Stimulated activated CD8-positive, alpha-beta memory T cell treated with anti-CD3 and anti-CD28 coated beads, Interleukin-7, amount 100 ng/mL, for 24 hours (primary cell): ENCODE data around the gene C16orf89.
"Not testable (repeated sequence)": the region's sequence is repeated elsewhere in the genome, so short reads cannot be mapped to it uniquely, and the experiment has no call there.

Experiments
- DNase-seq: peaks from one replicate; pipeline ENCODE4 v3.0.0-alpha.2; 2020; ENCODE audit warnings: low read depth

Gene C16orf89

DNA sequence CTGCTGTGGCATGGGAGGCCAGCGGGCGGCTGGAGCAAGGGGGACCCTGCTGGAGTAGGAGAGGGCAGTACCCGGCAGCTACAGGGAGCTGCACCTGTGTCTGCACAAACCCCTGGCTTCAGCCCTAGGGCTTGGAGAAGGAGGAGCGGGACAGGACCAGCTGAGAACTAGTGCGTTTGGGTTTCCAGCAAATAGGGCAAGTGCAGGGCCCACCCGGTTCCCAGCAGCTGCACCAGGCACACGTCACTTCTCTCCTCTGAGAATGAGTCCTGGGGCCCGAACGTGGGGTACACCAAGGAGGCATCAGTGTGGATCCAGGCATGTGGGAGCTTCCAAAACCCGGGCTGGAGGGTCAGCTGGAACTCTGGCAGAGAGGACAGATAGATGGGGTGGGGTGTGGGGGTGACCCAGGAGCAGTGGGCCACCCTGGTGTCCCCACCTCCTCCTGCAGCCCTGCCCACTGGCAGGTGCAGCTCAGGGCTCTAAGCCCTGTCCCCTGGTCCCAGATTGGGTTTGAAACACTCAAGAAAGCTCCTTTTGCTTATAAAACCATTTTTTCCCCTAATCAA is 5.6 kb downstream of the C16orf89 start:
- no peak for DNase-seq

DNA sequence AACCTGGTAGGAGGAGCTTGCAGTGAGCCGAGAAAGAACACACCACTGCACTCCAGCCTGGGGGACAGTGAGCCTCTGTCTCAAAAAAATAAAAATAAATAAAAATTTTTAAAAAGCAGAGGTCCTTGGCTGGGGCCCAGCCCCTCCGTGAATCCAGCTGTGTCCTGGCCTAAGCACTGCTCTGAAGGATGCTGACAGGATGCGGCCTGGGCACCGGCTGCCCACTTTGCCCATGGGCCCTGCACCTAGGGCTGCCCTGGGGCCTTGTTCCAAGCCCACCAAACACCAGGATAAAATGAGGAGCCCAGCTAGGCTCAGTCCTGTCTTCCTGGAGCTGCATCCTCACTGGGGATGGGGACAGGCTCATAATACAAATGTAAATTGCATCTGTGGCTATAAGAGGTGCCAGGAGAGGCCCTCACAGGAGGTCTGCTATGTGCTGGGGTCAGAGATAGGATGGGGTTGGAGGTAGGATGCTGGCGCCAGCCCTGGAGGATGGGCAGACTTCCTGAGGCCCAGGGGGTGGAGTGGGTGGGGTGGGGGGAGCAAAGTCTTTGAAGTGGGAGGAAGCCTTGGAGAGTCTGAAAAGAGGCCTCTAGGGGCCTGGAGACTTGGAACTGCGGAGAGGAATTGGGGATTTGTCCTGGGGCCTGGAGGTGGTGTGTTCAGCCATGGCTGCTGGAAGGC is 6.2 kb downstream of the C16orf89 start:
- no peak for DNase-seq

DNA sequence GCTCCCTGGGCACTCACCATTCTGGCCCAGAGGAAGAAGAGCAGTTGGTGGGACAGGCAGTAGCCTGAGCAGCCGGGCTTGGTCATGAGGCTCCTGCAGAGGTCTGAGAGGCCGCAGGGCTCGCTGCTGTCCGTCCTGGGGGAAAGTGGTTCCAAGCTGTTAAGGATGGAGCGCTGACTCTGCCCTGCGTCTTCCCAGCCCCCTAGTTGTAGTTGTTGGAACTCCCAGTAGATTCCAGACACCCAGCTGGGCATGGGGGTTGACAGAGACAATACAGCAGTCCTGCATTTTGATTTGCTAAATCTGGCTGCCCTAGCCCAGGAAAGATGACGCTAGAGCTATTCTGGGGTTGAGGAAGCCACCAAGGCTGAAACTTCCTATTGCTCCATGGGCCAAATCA is 7.3 kb downstream of the C16orf89 start:
- DNase-seq: no peak

DNA sequence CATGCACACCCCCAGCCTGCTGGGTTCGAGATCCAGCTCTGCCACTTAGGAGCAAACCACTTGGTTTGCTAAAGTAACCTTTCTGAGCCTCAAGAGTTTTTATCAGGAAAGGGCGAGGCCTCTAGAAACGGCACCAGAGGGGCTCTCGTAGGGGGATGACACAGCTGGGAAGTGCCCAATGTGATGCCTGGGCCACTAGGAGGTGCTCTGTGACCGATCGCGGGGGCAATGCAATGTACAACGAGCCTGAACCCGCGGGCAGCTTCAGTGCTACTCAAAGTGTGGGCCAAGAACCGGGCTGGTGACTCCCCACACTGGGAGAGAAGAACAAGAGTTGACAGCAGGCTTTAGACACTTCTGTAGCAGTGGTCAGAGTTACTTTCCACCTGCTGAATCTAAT is 9.4 kb downstream of the C16orf89 start:
- DNase-seq: peak; percentile 8

DNA sequence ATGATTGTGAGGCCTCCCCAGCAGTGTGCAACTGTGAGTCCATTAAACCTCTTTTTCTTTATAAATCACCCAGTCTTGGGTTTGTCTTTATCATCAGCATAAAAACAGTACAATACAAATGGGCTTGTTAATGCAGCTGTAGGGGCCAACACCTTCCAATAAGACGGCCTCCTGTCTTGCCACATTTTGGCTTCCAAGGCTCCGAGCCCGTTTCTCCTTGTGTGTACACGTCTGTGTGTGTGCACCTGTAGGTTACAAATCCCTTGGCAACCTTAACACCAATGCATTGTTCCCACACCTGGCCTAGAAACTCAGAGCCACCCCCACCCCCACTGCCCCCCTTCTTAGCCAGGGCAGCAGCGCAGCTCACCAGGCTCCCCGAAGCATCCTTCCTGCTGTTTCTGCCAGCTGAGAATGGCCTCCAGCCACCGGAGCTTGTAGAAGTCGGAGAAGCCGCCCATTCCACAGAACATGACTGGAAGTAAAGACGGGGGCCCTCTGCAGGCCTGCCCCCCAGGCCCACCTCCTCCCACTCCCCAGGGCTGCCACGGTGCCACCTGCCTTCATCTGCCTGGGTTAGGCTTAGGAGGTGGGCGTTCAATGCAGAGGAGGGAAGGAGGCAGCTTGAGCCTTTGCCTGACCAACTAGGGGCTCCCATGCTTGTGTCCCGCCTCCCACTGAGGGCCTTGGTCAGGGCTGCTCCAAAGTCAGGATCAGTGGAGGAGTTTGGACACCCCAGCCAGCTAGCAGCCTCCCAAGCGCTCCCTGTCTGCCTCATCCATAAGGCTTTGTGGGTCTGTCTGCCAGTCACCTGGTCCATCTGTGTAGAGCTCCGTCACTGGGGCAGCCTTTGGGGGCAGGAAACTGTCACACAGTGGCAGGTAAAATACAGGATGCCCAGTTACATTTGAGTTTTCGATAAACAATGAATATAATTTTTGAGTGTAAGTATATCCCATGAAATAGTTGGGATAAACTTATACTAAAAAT is 10.6 kb downstream of the C16orf89 start:
- DNase-seq: no peak

DNA sequence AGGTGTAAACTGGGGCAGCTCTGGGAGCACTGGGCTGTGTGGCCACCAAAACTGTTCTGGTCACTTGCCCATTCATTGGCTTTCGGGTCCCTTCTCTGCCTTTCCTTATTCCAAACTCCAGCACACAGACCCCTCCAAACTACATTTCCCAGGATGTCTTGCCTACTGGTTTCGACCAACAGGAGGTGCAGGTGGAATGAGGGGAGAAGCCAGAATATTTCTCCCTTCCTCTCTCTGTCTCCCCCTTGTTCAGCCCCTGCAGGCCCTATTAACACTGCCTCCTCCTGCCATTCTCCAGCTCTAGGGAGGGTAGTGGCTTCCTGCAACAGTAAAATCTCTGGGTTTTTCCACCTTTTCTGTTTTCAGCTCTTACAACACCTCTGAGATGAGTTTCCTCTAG is 18.8 kb downstream of the C16orf89 start:
- DNase-seq: no peak

DNA sequence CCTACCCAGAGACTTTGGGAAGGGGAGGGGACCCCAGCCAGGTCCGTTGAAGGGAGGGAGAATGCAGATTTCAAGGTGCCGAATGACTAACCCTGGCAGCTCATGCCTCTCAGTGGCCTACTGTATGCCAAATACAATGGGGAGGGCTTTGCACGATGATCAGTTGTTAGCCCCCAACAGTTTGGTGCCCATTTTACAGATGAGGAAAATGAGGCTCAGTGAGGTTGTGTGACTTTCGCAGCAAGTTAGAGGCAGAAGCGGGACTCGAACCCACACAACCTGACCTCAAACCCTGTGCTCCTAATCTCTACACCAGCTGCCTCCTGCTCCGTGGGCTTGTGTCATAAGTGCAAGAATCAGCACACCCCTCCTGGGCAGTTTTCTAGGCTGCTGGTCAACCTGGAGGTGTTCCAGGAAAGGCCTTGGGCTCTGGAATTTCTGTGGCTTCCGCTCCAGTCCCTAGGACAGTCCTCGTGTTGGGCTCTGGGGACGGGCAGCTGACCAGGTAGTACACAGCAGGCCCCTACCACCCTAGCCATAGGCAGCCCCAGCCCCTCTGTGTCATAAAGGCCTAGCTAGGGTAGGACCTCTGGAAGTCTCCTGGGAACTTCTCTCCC is 20.1 kb downstream of the C16orf89 start:
- no peak for DNase-seq

DNA sequence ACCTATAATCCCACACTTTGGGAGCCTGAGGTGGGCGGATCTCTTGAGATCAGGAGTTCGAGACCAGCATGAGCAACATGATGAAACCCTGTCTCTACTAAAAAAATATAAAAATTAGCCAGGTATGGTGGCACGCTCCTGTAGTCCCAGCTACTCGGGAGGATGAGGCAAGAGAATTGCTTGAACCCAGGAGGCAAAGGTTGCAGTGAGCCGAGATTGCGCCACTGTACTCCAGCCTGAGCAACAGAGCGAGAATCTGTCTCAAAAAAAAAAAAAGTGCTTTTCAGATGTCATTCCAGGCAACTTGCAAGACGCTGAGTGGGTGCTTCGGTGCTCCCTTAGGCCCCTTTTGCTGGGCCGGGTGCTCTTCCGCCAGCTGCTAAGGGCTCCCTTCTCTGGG is 21.2 kb downstream of the C16orf89 start:
- DNase-seq: not testable (repeated sequence)

DNA sequence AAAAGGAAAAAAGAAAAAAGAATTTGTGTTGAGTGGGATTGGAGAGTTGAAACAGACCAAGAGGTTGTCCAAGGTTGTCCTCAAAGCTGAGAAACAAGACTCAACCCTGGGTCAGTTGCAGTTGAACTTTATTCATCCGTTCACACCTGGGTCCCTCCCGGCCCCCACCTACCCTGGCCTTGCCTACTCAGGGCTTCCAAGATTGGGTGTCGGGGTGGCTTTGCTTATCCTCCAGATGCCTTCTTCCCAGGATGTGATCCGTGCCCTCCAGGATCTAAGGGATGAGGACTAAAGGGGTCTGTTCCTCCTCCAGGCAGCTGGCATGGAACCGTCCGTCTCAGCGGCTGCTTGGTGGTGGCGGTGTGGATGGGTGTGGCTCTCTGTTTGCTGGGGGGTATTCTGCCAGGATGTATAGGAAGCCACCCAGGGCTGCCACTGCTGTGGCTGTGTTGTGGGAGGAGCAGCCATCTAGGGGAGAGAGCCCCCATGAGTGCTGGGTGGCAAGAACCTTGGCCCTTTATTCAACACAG is 21.7 kb downstream of the C16orf89 start:
- no peak for DNase-seq

DNA sequence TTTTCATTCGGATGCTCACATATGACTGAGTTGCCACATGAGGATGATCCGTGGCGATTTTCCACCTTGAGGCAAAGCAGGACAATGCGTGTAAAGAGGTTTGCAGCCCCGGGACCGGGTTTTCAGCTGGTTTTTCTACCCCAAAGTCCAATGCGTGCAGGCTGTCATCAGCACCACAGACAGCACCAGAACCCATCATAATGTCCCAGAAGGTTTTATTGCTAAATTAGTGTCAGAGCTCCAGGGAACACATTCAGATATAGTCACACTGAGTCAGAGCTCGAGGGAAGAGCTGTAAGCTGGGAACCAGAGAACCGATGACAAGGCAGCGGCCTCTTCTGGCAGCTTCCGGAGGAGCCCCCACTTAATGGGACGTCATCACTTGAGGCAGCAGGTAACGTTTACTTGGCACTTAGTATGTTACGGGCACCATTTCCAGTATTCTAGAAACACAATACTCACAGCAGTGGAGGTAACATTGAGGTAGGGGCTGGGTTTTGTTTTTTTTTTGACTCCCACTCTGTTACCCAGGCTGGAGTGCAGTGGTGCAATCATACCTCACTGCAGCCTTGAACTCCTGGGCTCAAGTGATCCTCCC is 23.1 kb downstream of the C16orf89 start:
- no peak for DNase-seq

DNA sequence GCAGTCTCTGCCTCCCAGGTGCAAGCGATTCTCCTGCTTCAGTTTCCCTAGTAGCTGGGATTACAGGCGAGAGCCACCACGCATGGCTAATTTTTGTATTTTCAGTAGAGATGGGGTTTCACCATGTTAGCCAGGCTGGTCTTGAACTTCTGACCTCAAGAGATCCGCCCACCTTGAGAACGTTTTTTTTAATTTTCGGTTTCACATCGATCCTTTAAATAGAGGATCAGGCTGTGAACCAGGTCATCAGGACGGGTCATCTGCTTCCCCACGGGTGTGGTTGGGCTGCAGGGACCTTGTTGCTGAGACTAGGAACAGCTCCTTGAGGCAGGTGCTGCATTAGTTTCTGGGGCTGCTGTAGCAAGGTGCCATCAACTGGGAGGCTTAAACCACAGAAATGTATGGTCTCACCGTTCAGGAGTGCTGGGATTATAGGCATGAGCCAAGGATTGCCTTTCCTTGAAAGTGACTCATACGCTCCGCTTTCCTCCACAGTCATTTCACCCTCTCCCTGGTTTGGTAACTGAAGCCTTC is 24.1 kb downstream of the C16orf89 start:
- no peak for DNase-seq

DNA sequence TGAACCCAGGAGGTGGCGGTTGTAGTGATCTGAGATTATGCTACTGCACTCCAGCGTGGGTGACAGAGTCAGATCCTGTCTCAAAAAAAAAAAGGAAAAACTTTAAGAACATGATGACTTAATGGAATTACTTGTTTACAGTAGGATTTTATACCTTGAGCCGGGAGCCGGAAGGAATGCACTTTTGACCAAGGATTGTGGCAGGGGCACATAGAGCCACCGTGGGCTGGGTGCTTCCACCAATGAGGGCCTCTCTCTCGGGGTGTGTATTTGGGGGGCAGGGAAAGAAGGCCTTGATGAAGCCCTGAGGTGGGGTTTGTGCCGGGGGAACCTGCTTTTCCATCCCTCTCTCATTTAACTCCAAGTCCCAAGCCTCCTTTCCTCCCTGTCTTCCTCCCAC is 25.3 kb downstream of the C16orf89 start:
- no peak for DNase-seq

DNA sequence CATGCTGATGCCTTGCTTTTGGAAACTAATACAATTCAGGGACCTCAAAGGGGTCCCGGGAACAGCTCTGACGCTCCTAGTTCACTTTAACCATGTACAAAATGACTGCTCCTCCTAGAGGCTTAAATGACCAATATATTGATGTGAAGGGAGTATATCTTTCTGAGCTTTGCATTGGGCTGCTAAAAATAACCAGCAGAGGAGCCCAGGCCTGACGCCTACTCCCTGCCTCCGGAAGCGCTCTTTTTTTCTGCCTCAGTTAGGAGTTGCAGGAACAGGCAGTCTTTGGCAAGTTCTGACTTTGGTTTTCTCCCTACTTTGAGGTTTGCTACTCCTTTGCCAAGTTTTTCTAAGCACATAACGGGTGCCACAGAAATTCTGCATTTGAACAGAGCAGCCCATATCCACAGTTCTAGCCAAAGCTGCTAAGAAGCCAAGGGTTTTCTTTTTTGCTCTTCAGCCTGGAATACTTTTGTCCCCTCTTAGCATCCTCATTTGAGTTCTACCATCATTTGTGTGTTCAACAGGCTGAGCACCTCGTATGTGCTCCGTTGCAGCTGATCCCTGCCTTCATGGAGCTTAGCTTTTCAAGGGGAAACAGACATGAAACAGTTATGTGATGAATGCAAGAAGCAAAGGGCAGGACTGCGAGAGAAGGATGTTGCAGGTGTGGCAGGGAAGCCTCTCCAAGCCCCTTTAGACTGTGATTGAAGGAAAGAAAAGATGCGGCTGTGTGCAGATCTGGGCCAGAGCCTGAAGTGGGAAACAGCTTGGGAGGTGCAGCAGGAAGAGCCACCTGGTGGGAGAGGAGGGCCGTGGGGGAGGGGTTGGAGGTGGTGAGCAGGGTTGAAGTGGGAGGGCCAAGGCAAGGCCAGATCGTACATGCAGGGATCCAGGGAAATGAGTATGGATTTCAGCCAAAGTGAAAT is 29.3 kb downstream of the C16orf89 start:
- no peak for DNase-seq

DNA sequence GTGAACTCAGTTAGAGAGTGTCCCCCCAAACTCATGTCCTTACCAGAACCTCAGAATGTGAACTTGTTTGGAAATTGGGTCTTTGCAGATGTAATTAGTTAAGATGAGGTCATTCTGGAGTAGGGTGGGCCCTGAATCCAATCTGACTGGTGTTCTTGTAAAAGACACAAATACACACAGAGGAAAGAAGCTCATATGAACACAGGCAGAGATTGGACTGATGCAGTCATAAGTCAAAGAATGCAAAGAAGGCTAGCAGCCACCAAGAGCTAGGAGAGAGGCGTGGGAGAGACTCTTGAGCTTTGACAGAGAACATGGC is 29.9 kb downstream of the C16orf89 start:
- no peak for DNase-seq

DNA sequence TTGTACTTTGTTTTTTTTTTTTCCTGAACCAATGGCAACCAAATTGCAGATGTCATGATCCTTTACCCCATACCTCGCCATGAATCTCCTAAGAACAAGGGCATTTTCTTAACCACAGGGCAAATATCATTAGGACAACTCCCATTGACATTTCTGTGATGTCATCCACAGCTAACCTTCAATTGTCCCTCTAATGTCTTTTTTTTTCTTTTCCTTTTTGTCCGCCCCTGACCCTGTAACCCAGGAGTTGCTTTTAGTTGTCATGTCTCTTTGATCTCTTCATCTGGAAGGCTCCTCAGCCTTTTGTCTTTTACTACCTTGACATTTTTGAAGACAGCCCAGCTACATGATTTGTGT is 31.6 kb downstream of the C16orf89 start:
- no peak for DNase-seq

DNA sequence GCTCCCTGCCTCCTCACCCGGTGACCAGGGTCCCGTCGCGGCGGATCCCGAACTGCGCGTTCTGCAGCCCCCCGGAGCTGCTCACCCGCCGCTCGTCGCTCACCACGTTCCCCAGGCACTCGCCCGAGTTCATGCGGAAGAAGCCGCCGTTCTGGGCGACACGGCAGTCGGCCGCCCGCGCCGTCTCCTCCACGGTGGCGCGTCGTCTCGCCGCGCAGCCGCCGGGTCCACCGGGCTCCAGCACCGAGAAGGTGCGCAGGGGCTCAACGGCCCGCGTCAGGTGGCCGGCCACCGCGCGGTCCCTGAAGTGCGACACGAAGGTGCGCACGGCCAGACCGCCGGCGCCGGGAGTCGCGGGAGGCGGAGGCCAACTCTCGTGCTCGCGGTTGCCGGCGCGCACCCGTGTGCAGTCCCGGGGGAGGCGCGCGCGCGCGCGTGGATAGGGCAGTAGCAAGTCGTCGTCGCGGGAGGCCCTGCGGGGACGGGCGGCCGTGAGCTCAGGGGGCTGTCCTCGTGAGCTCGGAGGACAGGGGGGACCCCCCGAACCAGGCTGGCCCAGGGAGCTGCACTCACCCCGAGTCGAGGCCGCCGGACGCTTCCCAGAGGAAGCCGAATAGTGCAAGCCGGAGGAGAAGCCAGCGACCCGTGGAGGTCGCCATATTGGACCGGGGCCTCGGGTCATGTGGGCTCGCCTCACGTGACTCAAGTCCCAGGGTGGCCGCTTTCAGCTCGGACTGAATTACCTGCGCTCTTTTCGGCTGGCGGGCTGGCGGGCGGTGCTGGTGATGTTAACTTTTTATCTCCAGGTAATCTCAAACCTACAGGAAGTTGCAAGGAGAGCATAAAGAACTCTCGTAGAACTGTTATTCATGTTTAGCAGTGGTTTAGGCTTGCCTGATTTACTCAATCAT is 32.2 kb downstream of the C16orf89 start, which contains the start of gene NAGPA:
NAGPA (minus strand) TSS at position 680 of the 911 bp plus-strand sequence; CDS start at position 659, 21 bp downstream.
- DNase-seq: peak; percentile 71

DNA sequence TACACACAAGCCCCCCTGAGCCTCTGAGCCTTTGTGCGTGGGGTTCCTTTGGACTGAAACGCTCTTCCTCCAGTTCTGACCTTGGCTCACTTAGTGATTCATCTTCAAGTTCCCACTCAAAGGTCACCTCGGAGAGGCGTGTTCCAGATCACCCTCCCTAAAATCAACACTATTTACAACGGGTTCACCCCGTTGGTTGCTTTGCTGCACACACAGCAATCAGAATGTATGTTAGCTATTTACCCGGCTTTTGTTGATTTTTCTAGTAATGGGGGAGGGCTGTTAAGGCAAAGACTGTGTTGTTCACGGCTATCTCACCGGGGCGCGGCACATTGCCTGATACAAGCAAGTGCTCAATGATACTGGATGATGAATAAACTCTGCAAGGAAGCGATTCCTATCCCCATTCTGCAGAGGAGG is 33.0 kb downstream of the C16orf89 start:
- DNase-seq: no peak

DNA sequence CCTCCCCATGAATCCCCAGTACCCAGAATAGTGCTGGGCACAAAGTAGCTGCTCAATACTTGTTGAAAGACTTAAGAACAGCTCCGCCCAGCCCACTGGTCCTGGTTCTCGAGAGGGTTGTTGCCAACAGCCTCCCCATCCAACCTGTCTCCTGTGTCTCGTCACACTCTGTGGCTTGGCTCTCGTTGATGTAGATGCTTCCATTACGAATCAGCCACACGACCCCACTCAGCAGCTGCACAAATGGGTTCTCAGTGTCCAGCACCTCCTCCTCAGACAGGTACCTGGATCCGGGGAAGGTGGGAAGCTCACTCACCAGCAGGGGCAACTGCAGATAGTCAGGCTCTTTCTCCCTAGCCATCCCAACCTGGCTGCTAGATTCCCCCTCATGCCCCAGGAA is 34.2 kb downstream of the C16orf89 start:
- no peak for DNase-seq

DNA sequence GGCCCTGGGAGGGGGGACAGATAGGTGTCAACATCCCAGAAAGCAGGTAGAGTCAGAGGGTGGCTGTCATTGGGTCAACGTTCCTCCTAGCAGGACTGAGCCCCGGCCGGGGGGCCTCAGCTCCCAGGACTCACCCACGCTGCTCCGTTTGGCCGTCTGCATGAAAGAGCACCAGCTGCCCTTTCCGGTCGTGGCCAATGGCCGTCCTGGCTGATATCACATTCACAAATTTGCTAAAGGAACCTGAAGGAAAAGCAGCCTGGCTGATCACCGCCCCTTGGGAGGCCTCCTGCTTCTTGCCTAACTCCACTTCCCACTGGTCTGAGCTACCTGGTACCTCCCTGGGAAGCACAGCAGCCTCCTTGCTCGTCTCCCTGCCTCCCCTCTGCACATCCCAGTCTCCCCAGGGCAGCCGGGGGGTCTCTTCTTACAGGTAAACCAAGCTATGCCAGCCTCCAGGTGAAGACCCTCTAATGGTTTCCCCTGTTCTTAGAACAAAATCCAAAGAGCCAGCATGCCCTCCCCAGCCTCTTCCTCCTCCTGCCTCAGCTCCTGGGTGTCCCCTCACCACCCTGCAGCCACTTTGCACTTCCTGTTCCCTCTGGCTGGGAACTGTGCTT is 35.4 kb downstream of the C16orf89 start:
- no peak for DNase-seq
